AG08396 (cell line): ENCODE data around the gene GPR32.
A peak's percentile ranks its signal among the peaks of the same experiment; 100 is the strongest.
"Not testable (repeated sequence)": the region's sequence is repeated elsewhere in the genome, so short reads cannot be mapped to it uniquely, and the experiment has no call there.

Source experiments
- DNase-seq: peaks from one replicate; pipeline ENCODE4 v3.0.0; 2012; ENCODE audit warnings: low spot score, mixed read lengths

The GPR32 gene

GRCh38 chr19:50801107-50801506 lies 30.8 kb downstream of the GPR32 start:
- DNase-seq: no peak

GRCh38 chr19:50803633-50804419 lies 33.6 kb downstream of the GPR32 start:
- peak; percentile 51 for DNase-seq

- peak; percentile 98 for DNase-seq
Observed at GRCh38 chr19:50804420-50805272, 34.4 kb downstream of the GPR32 start.

GRCh38 chr19:50808856-50809255 lies 38.6 kb downstream of the GPR32 start:
- no peak for DNase-seq

- DNase-seq: not testable (repeated sequence)
Observed at GRCh38 chr19:50811622-50812238, 41.5 kb downstream of the GPR32 start.

- DNase-seq: no peak
Observed at GRCh38 chr19:50812474-50812873, 42.2 kb downstream of the GPR32 start.

GRCh38 chr19:50814883-50815282 lies 44.6 kb downstream of the GPR32 start:
- no peak for DNase-seq

GRCh38 chr19:50815439-50815838 lies 45.2 kb downstream of the GPR32 start:
- no peak for DNase-seq

- DNase-seq: peak; percentile 78
Observed at GRCh38 chr19:50817941-50818858, 47.9 kb downstream of the GPR32 start.

- no peak for DNase-seq
Observed at GRCh38 chr19:50818859-50819472, 48.7 kb downstream of the GPR32 start.

GRCh38 chr19:50819636-50820035 lies 49.4 kb downstream of the GPR32 start:
- DNase-seq: no peak

- no peak for DNase-seq
Observed at GRCh38 chr19:50820086-50820485, 49.8 kb downstream of the GPR32 start.

- no peak for DNase-seq
Observed at GRCh38 chr19:50820549-50821247, 50.4 kb downstream of the GPR32 start.

GRCh38 chr19:50821248-50821612 lies 51.0 kb downstream of the GPR32 start:
- DNase-seq: no peak
